ENCODE data around the gene RBPJ. TPM values are rescaled to one million over a fixed set of nuclear protein-coding genes. Genes with fewer than 3 reads are reported as not detected.

The RBPJ gene
- total and polyA plus RNA-seq, 2 donors, result 39.5 to 185 TPM

- DNase-seq (ENCODE audit: extremely low spot score), result no peak
- Histone ChIP-seq H3K36me3 (ENCODE audit: insufficient read depth) (no peaks in the 10 kb centered on the region), H3K27ac (ENCODE audit: low read depth) (no peak overlapping the region), H3K4me1 (ENCODE audit: insufficient read depth) (no peaks in the 10 kb centered on the region), H3K4me3 (ENCODE audit: low read depth, low read length) (no peak overlapping the region)
- WGBS, result 65% methylated on average over 2 of the region's 2 CpGs
Measured at GRCh38 chr4:26463386-26463785, 142.6 kb downstream of the RBPJ start.

- Histone ChIP-seq H3K36me3 (ENCODE audit: insufficient read depth) (no peaks in the 10 kb centered on the region), H3K27ac (ENCODE audit: low read depth) (no peak overlapping the region), H3K4me3 (ENCODE audit: low read depth, low read length) (no peak overlapping the region), H3K4me1 (ENCODE audit: insufficient read depth) (no peaks in the 10 kb centered on the region)
- DNase-seq (ENCODE audit: extremely low spot score), result no peak
- WGBS, result 94% methylated on average over 14 of the region's 14 CpGs
Measured at GRCh38 chr4:26464420-26465095, 143.7 kb downstream of the RBPJ start.

- H3K27ac ChIP-seq (ENCODE audit: low read depth), result no peak overlapping the region
- DNase-seq (ENCODE audit: extremely low spot score), result no peak
- H3K36me3 ChIP-seq (ENCODE audit: insufficient read depth), result no peaks in the 10 kb centered on the region
- no peak overlapping the region for H3K4me3 ChIP-seq (ENCODE audit: low read depth, low read length)
- H3K4me1 ChIP-seq (ENCODE audit: insufficient read depth), result no peaks in the 10 kb centered on the region
- 93% methylated on average over 10 of the region's 10 CpGs for WGBS
Measured at GRCh38 chr4:26466578-26467270, 145.9 kb downstream of the RBPJ start.

GRCh38 chr4:26467724-26468123 is 146.9 kb downstream of the RBPJ start:
- H3K27ac ChIP-seq (ENCODE audit: low read depth), result no peak overlapping the region
- H3K36me3 ChIP-seq (ENCODE audit: insufficient read depth), result no peaks in the 10 kb centered on the region
- 93% methylated on average over 1 of the region's 1 CpG for WGBS
- no peak overlapping the region for H3K4me3 ChIP-seq (ENCODE audit: low read depth, low read length)
- no peak for DNase-seq (ENCODE audit: extremely low spot score)
- no peaks in the 10 kb centered on the region for H3K4me1 ChIP-seq (ENCODE audit: insufficient read depth)

- WGBS, result 91% methylated on average over 9 of the region's 9 CpGs
- H3K4me3 ChIP-seq (ENCODE audit: low read depth, low read length), result no peak overlapping the region
- no peak for DNase-seq (ENCODE audit: extremely low spot score)
Measured at GRCh38 chr4:26468283-26468949, 147.6 kb downstream of the RBPJ start.

GRCh38 chr4:26468977-26469376 is 148.2 kb downstream of the RBPJ start:
- Histone ChIP-seq H3K4me1 (ENCODE audit: insufficient read depth) (no peaks in the 10 kb centered on the region), H3K36me3 (ENCODE audit: insufficient read depth) (no peaks in the 10 kb centered on the region), H3K4me3 (ENCODE audit: low read depth, low read length) (no peak overlapping the region), H3K27ac (ENCODE audit: low read depth) (no peak overlapping the region)
- 72% methylated on average over 4 of the region's 4 CpGs for WGBS
- no peak for DNase-seq (ENCODE audit: extremely low spot score)

More at GRCh38 chr4:26468283-26468949, 147.6 kb downstream of the RBPJ start:
- Histone ChIP-seq H3K27ac (ENCODE audit: low read depth) (no peak overlapping the region), H3K4me1 (ENCODE audit: insufficient read depth) (no peaks in the 10 kb centered on the region), H3K36me3 (ENCODE audit: insufficient read depth) (no peaks in the 10 kb centered on the region)

GRCh38 chr4:26471890-26472289 is 151.1 kb downstream of the RBPJ start:
- H3K27ac ChIP-seq (ENCODE audit: low read depth), result no peak overlapping the region
- no peak overlapping the region for H3K4me3 ChIP-seq (ENCODE audit: low read depth, low read length)
- H3K4me1 ChIP-seq (ENCODE audit: insufficient read depth), result no peaks in the 10 kb centered on the region
- WGBS, result 81% methylated on average over 1 of the region's 1 CpG
- no peaks in the 10 kb centered on the region for H3K36me3 ChIP-seq (ENCODE audit: insufficient read depth)
- DNase-seq (ENCODE audit: extremely low spot score), result no peak

- DNase-seq (ENCODE audit: extremely low spot score), result no peak
- H3K36me3 ChIP-seq (ENCODE audit: insufficient read depth), result no peaks in the 10 kb centered on the region
- no peak overlapping the region for H3K4me3 ChIP-seq (ENCODE audit: low read depth, low read length)
- H3K4me1 ChIP-seq (ENCODE audit: insufficient read depth), result no peaks in the 10 kb centered on the region
- 94% methylated on average over 8 of the region's 8 CpGs for WGBS
- H3K27ac ChIP-seq (ENCODE audit: low read depth), result no peak overlapping the region
Measured at GRCh38 chr4:26473893-26474292, 153.1 kb downstream of the RBPJ start.

- 58% methylated on average over 3 of the region's 3 CpGs for WGBS
- no peak for DNase-seq (ENCODE audit: extremely low spot score)
- Histone ChIP-seq H3K36me3 (ENCODE audit: insufficient read depth) (no peaks in the 10 kb centered on the region), H3K4me1 (ENCODE audit: insufficient read depth) (no peaks in the 10 kb centered on the region), H3K27ac (ENCODE audit: low read depth) (no peak overlapping the region), H3K4me3 (ENCODE audit: low read depth, low read length) (no peak overlapping the region)
Measured at GRCh38 chr4:26474551-26474950, 153.7 kb downstream of the RBPJ start.

- H3K27ac ChIP-seq (ENCODE audit: low read depth), result no peak overlapping the region
- H3K36me3 ChIP-seq (ENCODE audit: insufficient read depth), result no peaks in the 10 kb centered on the region
- H3K4me1 ChIP-seq (ENCODE audit: insufficient read depth), result no peaks in the 10 kb centered on the region
- DNase-seq (ENCODE audit: extremely low spot score), result no peak
- WGBS, result 95% methylated on average over 8 of the region's 8 CpGs
- H3K4me3 ChIP-seq (ENCODE audit: low read depth, low read length), result no peak overlapping the region
Measured at GRCh38 chr4:26475716-26476115, 154.9 kb downstream of the RBPJ start.

GRCh38 chr4:26476545-26476944 is 155.7 kb downstream of the RBPJ start:
- H3K36me3 ChIP-seq (ENCODE audit: insufficient read depth), result no peaks in the 10 kb centered on the region
- H3K27ac ChIP-seq (ENCODE audit: low read depth), result no peak overlapping the region
- no peak overlapping the region for H3K4me3 ChIP-seq (ENCODE audit: low read depth, low read length)
- H3K4me1 ChIP-seq (ENCODE audit: insufficient read depth), result no peaks in the 10 kb centered on the region
- 76% methylated on average over 5 of the region's 5 CpGs for WGBS
- no peak for DNase-seq (ENCODE audit: extremely low spot score)

- Histone ChIP-seq H3K4me1 (ENCODE audit: insufficient read depth) (no peaks in the 10 kb centered on the region), H3K36me3 (ENCODE audit: insufficient read depth) (no peaks in the 10 kb centered on the region), H3K4me3 (ENCODE audit: low read depth, low read length) (no peak overlapping the region), H3K27ac (ENCODE audit: low read depth) (no peak overlapping the region)
- no peak for DNase-seq (ENCODE audit: extremely low spot score)
- 93% methylated on average over 13 of the region's 13 CpGs for WGBS
Measured at GRCh38 chr4:26478330-26478729, 157.5 kb downstream of the RBPJ start.

- no peak for DNase-seq (ENCODE audit: extremely low spot score)
- WGBS, result 29% methylated on average over 3 of the region's 3 CpGs
- Histone ChIP-seq H3K36me3 (ENCODE audit: insufficient read depth) (no peaks in the 10 kb centered on the region), H3K4me1 (ENCODE audit: insufficient read depth) (no peaks in the 10 kb centered on the region), H3K27ac (ENCODE audit: low read depth) (no peak overlapping the region), H3K4me3 (ENCODE audit: low read depth, low read length) (no peak overlapping the region)
Measured at GRCh38 chr4:26482508-26483462, 162.0 kb downstream of the RBPJ start.

All from urinary bladder (tissue), 4 donors.